NCI-H187 (cell line): ENCODE data around the gene ZFP64.
"Not testable (repeated sequence)": the region's sequence is repeated elsewhere in the genome, so short reads cannot be mapped to it uniquely, and the experiment has no call there.

ENCODE experiments used
- DNase-seq, 2 experiments: peaks; one replicate each; lab custom pipeline; 2025; lab: John Stamatoyannopoulos, UW

ZFP64 gene

GRCh38 chr20:52204136-52204535, 12.6 kb upstream of the ZFP64 start:
- DNase-seq: no peak

GRCh38 chr20:52201395-52201794, 9.8 kb upstream of the ZFP64 start:
- DNase-seq: peak; percentile 45 to 60

DNA sequence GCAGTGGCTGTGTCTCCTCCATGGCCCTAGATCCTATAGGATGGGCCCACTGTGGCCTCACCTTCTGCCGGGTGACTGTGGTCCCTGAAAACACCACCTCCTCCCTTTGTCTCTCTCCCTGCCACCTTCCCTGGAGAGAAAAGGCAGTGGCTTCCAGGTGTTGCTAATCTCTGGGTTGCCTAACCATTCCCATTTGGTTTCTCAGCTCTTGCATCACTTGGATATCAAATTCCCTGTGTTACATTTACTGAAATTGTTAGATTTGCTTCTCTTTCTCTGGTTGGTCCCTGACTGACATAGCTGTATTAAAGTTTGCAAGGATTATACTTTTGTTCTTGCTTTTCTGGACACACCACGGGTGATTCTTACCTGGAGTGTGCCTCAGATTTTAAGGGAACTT, 9.3 kb upstream of the ZFP64 start:
- DNase-seq: peak in 1 of 2 experiments; percentile 45

DNA sequence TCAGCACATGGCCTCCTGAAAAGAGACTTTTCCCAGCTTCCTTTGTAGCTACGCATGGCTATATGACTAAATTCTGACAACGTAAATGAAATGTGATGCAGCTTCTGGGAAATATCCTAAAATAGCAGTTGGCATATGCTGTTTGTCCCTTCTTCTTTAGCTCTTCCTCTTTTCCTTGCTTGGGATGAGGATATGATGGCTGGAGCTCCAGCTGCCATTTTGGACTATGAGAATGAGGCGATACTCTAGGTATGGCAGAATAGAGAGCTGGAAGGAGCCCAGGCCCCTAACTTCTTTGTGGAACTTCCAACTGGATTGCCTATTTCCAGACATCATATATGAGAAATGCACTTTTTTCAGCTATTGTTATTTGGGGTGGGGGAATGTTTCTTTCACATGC, 5.3 kb upstream of the ZFP64 start:
- no peak for DNase-seq

GRCh38 chr20:52193886-52194545, 2.4 kb upstream of the ZFP64 start:
- no peak for DNase-seq

DNA sequence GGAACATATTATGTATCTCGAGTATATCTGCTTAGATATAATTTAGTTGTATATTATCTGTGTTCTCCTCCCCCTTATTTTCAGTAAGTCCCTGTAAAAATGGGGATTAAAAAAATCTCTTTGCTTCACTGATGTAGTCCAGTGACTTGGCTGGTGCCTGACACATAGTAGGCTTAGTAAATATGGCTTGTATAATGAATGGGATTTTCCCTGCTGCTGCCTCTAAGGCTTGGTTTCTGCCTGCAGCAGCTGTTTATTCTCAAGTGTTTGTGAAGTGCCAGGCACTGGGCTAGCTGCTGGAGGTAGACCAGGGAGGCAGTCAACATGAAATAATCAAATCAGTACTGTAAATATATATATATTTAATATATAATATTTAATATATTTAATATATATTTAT, 1.6 kb upstream of the ZFP64 start:
- peak in 1 of 2 experiments; percentile 43 for DNase-seq

DNA sequence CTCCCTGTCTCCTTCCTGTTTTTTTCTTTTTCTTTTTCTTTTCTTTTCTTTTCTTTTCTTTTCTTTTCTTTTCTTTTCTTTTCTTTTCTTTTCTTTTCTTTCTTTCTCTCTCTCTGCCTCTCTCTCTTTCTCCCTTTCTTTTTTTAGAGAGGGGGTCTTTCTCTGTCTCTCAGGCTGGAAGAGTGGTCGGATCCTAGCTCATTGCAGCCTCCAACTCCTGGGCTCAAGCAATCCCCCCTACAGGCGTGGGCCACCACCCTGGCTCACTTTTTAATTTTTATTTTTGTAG, 1.1 kb upstream of the ZFP64 start:
- DNase-seq: not testable (repeated sequence)

- peak in 1 of 2 experiments; percentile 25 for DNase-seq
Measured at GRCh38 chr20:52191916-52192718, 538 bp upstream of the ZFP64 start.

- no peak for DNase-seq
Measured at GRCh38 chr20:52190437-52191131, 995 bp downstream of the ZFP64 start.

DNA sequence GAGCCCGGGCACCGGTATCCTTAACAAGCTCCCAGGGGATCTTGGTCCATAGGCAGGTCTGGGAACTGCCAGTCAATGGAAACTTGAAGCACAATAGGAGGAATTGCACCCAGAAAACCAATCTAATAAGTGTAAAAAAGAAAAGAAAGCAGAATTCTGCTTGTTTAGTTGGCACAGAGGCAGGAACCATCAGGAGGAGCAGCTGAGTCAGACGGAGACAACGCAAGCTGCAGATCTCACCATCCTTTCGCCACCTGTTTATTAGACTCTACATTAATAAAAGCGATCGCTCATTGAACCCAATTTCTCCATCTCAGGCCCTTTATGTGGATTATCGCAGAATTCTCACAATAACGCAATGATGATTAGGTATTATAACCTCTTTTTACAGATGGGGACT, 9.8 kb downstream of the ZFP64 start:
- DNase-seq: no peak

- no peak for DNase-seq
Measured at GRCh38 chr20:52180180-52180840, 11.3 kb downstream of the ZFP64 start.

GRCh38 chr20:52179331-52180179, 12.0 kb downstream of the ZFP64 start:
- DNase-seq: no peak

DNA sequence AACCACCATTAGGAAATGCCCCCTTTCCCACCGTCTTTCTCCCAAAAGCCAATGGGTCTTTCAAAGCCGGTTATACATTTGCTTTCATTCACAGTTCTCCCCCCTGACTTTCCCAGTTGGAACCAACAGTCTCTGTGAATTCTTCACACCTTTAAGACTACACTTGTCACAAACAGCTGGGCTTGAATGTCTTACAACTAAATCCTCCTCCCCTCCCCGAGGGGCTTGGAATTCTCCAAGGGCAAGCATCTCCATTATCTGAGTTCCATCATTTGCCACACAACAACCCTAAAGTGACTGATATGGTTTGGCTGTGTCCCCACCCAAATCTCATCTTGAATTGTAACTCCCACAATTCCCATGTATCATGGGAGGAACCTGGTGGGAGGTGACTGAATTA, 12.9 kb downstream of the ZFP64 start:
- no peak for DNase-seq

DNA sequence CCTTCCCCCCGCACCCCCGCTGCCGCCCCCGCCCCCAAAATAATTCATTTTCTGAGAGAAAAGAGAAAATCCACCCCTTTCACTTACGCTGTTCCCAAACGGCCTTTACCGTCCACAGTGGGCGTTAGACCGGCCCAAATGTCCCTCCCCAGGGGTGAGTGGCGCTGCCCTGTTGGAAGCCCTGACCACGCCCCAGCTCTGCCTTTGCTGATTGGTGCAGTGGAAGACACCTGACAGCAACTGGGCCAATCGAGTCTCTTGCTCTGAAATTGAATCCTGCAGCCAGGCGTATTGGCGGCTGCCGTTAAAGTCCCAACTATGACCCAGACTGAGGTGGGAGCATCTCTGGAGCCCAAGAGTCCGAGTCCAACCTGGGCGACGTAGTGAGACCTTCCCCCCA, 15.7 kb downstream of the ZFP64 start:
- no peak for DNase-seq

- DNase-seq: no peak
Measured at GRCh38 chr20:52172392-52173047, 19.1 kb downstream of the ZFP64 start.

GRCh38 chr20:52171025-52171424, 20.6 kb downstream of the ZFP64 start:
- DNase-seq: no peak

GRCh38 chr20:52168116-52168515, 23.5 kb downstream of the ZFP64 start:
- DNase-seq: no peak

DNA sequence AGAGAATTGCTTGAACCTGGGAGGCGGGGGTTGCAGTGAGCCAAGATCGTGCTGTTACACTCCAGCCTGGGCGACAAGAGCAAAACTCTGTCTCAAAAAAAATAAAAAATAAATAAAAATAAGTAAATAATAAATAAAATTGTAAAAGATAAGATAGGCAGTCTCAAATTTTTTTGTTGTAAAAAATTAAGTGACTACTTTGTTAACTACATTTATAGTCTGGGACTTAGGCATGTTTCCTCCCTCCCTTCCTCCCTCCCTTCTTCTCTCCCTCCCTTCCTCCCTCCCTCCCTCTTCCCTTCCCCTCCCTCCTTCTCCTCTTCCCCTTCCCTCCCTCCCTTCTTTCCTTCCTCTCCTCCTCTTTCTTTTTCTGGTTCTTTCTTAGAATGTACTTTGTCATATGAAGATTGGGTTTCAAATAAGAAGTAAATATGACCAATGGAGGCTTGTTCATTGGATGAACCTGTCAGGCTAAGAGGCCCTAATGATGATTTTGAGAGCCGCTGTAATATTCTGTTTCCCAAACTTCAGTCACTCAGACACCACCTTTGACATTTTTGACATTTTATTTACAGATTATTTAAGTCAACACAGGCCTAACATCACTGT, 24.2 kb downstream of the ZFP64 start:
- no peak for DNase-seq

GRCh38 chr20:52166150-52166549, 25.4 kb downstream of the ZFP64 start:
- no peak for DNase-seq

GRCh38 chr20:52160621-52161204, 30.9 kb downstream of the ZFP64 start:
- no peak for DNase-seq
